ENCODE measurements around the gene AIG1. TPM values are rescaled to one million over a fixed set of nuclear protein-coding genes. Genes with fewer than 3 reads are reported as not detected.
"Not testable (repeated sequence)": the region's sequence is repeated elsewhere in the genome, so short reads cannot be mapped to it uniquely, and the experiment has no call there.

Gene AIG1
- total RNA-seq, 1 donor from 2014 or later: 42.6 TPM

DNA sequence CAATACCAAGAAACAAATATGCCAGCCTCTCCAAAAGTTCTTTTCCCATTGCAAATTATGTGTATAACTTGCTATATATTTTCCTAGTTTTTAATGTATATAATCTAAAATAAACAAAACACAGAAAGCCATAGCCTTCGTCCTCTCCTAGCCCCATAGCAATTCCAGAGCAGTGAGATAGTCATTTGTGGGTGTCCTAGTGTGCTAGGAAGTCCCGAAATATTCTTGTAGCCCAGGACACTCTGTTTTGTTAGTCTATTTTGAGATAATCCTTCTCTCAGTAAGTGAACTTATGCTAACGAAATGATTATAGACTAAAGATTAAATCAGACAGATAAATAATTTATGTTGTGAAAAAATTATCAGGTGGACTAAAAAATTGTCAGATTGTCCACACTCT, 90.7 kb downstream of the AIG1 start:
- intact Hi-C loops (cut with DNase I): no loop called here
- DNase-seq (ENCODE audit: low spot score): no peak

GRCh38 chr6:143155681-143156080, 95.0 kb downstream of the AIG1 start:
- intact Hi-C loops (cut with DNase I): no loop called here
- DNase-seq (ENCODE audit: low spot score): no peak

DNA sequence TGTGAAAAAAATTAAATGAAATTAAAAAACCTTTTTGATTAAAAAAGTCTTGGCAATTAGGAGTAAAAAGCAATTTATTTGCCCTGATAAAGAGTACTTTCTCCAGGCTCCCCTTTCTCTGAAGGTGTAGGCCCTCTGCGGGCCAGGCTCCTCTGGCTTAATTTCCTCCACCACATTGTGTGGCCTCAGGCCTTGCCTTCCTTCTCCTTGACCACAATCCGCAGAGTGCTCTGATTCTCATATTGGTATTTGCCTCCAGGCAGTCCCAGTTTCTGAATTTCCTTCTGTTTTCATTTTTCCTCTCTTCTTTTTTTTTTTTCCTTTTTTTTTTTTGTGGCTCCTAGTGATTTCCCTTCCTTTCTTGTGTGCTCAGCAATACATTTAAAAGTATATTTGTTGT, 96.4 kb downstream of the AIG1 start:
- no peak for DNase-seq (ENCODE audit: low spot score)
- intact Hi-C loops (cut with DNase I): no loop called here

- intact Hi-C loops (cut with DNase I): no loop called here
- DNase-seq (ENCODE audit: low spot score): no peak
Observed at GRCh38 chr6:143158113-143158581, 97.5 kb downstream of the AIG1 start.

DNA sequence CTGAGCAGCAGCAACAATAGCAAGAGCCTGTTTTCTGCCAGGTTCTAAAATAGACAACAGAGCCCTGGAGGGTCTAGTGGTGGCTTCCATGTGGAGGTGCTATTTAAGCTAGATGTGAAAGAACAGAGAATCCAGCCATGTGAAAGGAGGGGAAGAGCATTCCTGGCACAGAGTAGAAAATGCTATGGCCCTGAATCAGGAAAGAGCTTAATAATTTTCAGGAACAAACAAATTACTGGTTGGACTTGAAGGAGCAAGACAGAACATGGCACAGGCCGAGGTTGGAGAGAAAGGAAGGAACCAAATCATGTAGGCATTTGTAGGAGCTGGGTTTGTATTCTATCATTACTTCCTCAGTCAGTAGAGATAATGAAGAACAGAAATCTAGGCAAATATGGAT, 98.3 kb downstream of the AIG1 start:
- no peak for DNase-seq (ENCODE audit: low spot score)
- intact Hi-C loops (cut with DNase I): no loop called here

- DNase-seq (ENCODE audit: low spot score): no peak
- intact Hi-C loops (cut with DNase I): no loop called here
Observed at GRCh38 chr6:143160015-143160414, 99.3 kb downstream of the AIG1 start.

- intact Hi-C loops (cut with DNase I): no loop called here
Observed at GRCh38 chr6:143160439-143161220, 99.9 kb downstream of the AIG1 start.

DNA sequence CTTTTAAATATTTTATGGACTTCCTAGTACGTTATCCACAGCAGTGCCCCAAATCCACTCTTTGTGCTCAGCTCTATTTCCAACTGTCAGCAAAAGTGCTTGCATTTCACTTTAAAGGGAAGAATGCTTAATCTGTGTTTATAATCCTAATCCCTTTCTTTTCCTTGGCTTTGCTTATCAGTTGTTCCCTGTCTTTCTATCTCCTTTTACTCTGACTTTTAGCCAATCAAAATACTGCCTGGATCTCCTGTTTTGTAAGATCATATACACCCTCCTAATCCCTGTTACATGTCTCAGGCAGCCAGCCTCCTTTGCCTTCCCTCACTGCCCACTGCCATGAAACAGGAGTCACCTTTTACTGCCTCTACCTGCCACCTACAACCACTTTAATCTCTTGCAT, 102.9 kb downstream of the AIG1 start:
- intact Hi-C loops (cut with DNase I): no loop called here
- DNase-seq (ENCODE audit: low spot score): no peak

More at GRCh38 chr6:143160439-143161220, 99.9 kb downstream of the AIG1 start:
- no peak for DNase-seq (ENCODE audit: low spot score)

GRCh38 chr6:143164565-143165105, 103.9 kb downstream of the AIG1 start:
- intact Hi-C loops (cut with DNase I): no loop called here
- DNase-seq (ENCODE audit: low spot score): no peak

GRCh38 chr6:143165315-143165855, 104.7 kb downstream of the AIG1 start:
- intact Hi-C loops (cut with DNase I): no loop called here
- DNase-seq (ENCODE audit: low spot score): no peak

DNA sequence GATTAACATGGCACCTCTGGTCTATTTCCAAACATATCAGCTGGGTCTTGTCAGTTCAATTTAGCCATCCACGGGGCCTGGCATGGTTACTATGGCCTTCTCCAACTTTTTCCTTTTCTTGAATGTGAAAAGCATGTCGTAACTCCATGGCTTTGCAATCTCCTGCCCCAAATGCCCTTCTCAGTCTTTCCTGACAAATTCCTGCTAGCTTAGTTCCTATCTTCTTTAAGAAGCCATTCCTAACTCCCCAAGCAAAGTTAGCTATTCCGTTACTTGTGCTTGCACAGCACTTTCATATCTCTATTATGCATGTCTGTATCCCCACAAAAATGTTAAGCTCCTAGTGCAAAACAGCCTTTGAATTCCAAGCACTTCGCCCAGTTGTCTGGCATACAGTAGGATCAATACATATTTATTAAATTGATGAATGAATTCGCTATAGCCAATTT, 105.6 kb downstream of the AIG1 start:
- intact Hi-C loops (cut with DNase I): no loop called here
- no peak for DNase-seq (ENCODE audit: low spot score)

DNA sequence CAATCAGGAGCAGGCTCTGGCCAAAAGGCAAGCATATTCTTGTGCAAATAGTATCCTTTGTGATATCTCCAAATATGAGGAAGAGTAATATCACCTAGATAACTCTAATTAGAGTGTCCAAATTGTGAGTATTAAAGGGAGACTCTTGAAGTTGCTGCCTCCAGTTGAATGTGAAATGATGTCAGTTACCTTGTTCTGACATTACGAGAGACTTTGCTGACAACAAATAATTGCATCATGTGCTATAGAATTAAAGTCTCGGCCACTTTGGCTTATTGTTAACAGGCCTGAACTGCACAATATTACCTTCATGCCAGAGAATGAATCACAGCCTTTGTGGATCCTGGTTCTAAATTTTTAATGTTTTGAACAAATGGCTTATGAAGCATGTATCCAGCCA, 106.5 kb downstream of the AIG1 start:
- DNase-seq (ENCODE audit: low spot score): no peak
- intact Hi-C loops (cut with DNase I): no loop called here

- DNase-seq (ENCODE audit: low spot score); intact Hi-C loops (cut with DNase I): not testable (repeated sequence)
Observed at GRCh38 chr6:143168396-143168816, 107.7 kb downstream of the AIG1 start.

- no peak for DNase-seq (ENCODE audit: low spot score)
- intact Hi-C loops (cut with DNase I): no loop called here
Observed at GRCh38 chr6:143169440-143169839, 108.8 kb downstream of the AIG1 start.

DNA sequence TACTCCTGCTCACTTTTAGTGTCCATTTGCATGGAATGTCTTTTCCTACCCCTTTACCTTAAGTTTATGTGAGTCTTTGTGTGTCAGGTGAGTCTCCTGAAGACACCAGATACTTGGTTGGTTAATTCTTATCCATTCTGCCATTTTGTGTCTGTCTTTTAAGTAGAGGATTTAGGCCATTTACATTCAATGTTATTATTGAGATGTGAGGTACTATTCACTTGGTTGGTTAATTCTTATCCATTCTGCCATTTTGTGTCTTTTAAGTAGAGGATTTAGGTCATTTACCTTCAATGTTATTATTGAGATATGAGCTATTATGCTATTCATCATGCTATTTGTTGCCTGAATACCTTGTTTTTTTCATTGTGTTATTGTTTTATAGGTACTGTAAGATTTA, 113.8 kb downstream of the AIG1 start:
- no peak for DNase-seq (ENCODE audit: low spot score)
- intact Hi-C loops (cut with DNase I): no loop called here

- DNase-seq (ENCODE audit: low spot score): no peak
- intact Hi-C loops (cut with DNase I): no loop called here
Observed at GRCh38 chr6:143174951-143175350, 114.3 kb downstream of the AIG1 start.

DNA sequence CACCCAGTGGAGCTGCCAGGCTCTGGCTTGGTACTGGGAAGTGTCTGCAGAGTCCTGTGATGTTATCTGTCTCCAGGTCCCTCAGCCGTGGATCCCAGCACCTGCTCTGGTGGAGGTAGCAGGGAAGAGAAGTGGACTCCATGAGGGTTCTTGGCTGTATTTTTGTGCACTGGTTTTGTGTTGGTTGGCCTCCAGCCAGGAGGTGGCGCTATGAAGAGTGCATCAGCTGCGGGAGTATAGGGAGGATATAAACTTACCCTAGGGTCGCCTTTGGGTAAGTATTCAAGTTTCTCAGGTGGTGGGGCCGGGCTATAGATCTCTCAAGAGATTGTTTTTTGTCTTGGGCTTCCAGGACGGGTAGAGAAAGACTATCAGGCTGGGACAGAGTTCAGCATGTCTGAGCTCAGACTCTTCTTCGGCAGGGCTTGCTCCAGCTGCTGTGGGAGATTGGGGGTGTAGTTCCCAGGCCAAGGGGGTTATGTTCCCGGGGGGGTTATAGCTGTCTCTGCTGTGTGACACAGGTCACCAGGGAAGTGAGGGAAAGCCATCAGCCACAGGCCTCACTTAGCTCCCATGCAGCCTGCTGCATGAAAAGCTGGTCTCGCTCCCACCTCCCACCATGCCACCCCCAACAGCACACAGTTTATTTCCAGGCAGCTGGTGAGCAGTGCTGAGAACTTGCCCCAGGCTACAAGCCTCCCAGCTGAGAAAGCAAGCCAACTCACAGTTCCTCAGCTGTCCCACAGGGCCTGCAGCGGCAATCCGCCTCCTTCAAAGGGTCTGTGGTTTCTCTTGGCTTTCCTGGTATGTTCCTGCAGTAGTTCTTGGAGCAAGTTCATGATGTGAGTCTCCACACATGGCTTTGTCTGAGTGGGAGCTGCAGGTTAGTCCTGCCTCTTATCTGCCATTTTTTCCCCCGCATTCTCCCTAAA, 115.7 kb downstream of the AIG1 start:
- no peak for DNase-seq (ENCODE audit: low spot score)
- intact Hi-C loops (cut with DNase I): no loop called here

GRCh38 chr6:143177706-143178105, 117.0 kb downstream of the AIG1 start:
- no peak for DNase-seq (ENCODE audit: low spot score)
- intact Hi-C loops (cut with DNase I): no loop called here

DNA sequence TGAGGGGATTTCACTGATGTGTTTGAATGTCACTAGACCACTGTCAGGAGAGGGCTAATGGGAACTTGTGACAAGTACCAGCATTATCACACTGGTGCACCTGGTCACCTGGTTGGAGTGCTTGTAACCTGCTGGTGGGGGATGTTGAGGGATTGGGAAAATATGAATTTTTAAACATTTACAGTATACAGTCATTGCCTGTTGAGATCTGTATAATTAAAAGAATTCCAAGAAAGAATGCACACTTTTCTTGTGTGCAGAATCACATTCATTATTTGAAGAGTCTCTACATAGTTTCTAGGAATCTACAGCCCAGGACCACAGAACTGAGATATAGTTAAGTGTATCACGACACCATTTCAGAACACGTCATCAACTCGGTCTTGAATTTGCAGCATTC, 118.4 kb downstream of the AIG1 start:
- intact Hi-C loops (cut with DNase I): no loop called here
- DNase-seq (ENCODE audit: low spot score): no peak
